ENCODE measurements around the gene ARRDC4.

The ARRDC4 gene

GRCh38 chr15:98000249-98001203 is 40.0 kb downstream of the ARRDC4 start:
- Histone ChIP-seq H3K4me2 (ENCODE audit: low read depth, low read length, poor library complexity, severe bottlenecking) (no peak overlapping the region), H4K20me1 (ENCODE audit: insufficient read depth, low read length, poor library complexity, severe bottlenecking) (no peaks in the 10 kb centered on the region), H3K9me3 (ENCODE audit: insufficient read depth, low read depth, low read length) (no peaks in the 10 kb centered on the region), H3K4me1 (ENCODE audit: insufficient read depth, low read length, poor library complexity, severe bottlenecking) (peaks cover 9% of the 10 kb centered on the region), H3F3A (ENCODE audit: low read depth) (no peaks in the 10 kb centered on the region), H3K9me2 (replicated peaks; ENCODE audit: low read depth, low read length) (no peaks in the 10 kb centered on the region), H3K36me3 (ENCODE audit: insufficient read depth, low read length) (no peaks in the 10 kb centered on the region), H3K9ac (ENCODE audit: low read depth, low read length, poor library complexity, severe bottlenecking) (no peak overlapping the region), H3K27me3 (ENCODE audit: insufficient read depth, low read length, poor library complexity, severe bottlenecking) (no peaks in the 10 kb centered on the region), H3K79me2 (ENCODE audit: insufficient read depth, low read length) (no peaks in the 10 kb centered on the region), H2AFZ (ENCODE audit: low read length) (no peak overlapping the region), H3K4me3 (ENCODE audit: low read length, poor library complexity, severe bottlenecking) (no peak overlapping the region)
- TF ChIP-seq EZH2phosphoT487 (IDR thresholded peaks at IDR 0.05; ENCODE audit: borderline replicate concordance) (no peak), CTCF (conservative IDR thresholded peaks at IDR 0.05; ENCODE audit: low read length) (no peak)

- no peak overlapping the region for H2AFZ ChIP-seq (ENCODE audit: low read length)
- TF ChIP-seq CTCF (conservative IDR thresholded peaks at IDR 0.05; ENCODE audit: low read length) = no peak
- TF ChIP-seq EZH2phosphoT487 (IDR thresholded peaks at IDR 0.05; ENCODE audit: borderline replicate concordance) = no peak
- H3F3A ChIP-seq (ENCODE audit: low read depth) = no peaks in the 10 kb centered on the region
- no peaks in the 10 kb centered on the region for H3K36me3 ChIP-seq (ENCODE audit: insufficient read depth, low read length)
- no peak overlapping the region for H3K9ac ChIP-seq (ENCODE audit: low read depth, low read length, poor library complexity, severe bottlenecking)
- no peak overlapping the region for H3K4me2 ChIP-seq (ENCODE audit: low read depth, low read length, poor library complexity, severe bottlenecking)
- no peaks in the 10 kb centered on the region for H3K9me2 ChIP-seq (replicated peaks; ENCODE audit: low read depth, low read length)
- H3K79me2 ChIP-seq (ENCODE audit: insufficient read depth, low read length) = no peaks in the 10 kb centered on the region
- H3K4me1 ChIP-seq (ENCODE audit: insufficient read depth, low read length, poor library complexity, severe bottlenecking) = peaks cover 4% of the 10 kb centered on the region
- H3K27me3 ChIP-seq (ENCODE audit: insufficient read depth, low read length, poor library complexity, severe bottlenecking) = no peaks in the 10 kb centered on the region
- H4K20me1 ChIP-seq (ENCODE audit: insufficient read depth, low read length, poor library complexity, severe bottlenecking) = no peaks in the 10 kb centered on the region
- H3K4me3 ChIP-seq (ENCODE audit: low read length, poor library complexity, severe bottlenecking) = no peak overlapping the region
- H3K9me3 ChIP-seq (ENCODE audit: insufficient read depth, low read depth, low read length) = no peaks in the 10 kb centered on the region
These were observed 41.2 kb downstream of the ARRDC4 start for GRCh38 chr15:98001663-98002194.

- Histone ChIP-seq H3K4me3 (ENCODE audit: low read length, poor library complexity, severe bottlenecking) (no peak overlapping the region), H4K20me1 (ENCODE audit: insufficient read depth, low read length, poor library complexity, severe bottlenecking) (no peaks in the 10 kb centered on the region), H3F3A (ENCODE audit: low read depth) (no peaks in the 10 kb centered on the region), H3K9me2 (replicated peaks; ENCODE audit: low read depth, low read length) (no peaks in the 10 kb centered on the region), H3K79me2 (ENCODE audit: insufficient read depth, low read length) (no peaks in the 10 kb centered on the region), H3K27me3 (ENCODE audit: insufficient read depth, low read length, poor library complexity, severe bottlenecking) (no peaks in the 10 kb centered on the region), H3K4me1 (ENCODE audit: insufficient read depth, low read length, poor library complexity, severe bottlenecking) (peaks cover 4% of the 10 kb centered on the region), H3K9ac (ENCODE audit: low read depth, low read length, poor library complexity, severe bottlenecking) (no peak overlapping the region), H3K9me3 (ENCODE audit: insufficient read depth, low read depth, low read length) (no peaks in the 10 kb centered on the region), H3K36me3 (ENCODE audit: insufficient read depth, low read length) (no peaks in the 10 kb centered on the region), H3K4me2 (ENCODE audit: low read depth, low read length, poor library complexity, severe bottlenecking) (no peak overlapping the region), H2AFZ (ENCODE audit: low read length) (no peak overlapping the region)
- TF ChIP-seq EZH2phosphoT487 (IDR thresholded peaks at IDR 0.05; ENCODE audit: borderline replicate concordance) = no peak
- no peak for TF ChIP-seq CTCF (conservative IDR thresholded peaks at IDR 0.05; ENCODE audit: low read length)
These were observed 41.9 kb downstream of the ARRDC4 start for GRCh38 chr15:98002419-98002818.
